Mesothelial cell of epicardium (in vitro differentiated cells): ENCODE measurements around the gene CCL23. TPM values are rescaled to one million over a fixed set of nuclear protein-coding genes. Genes with fewer than 3 reads are reported as not detected.
A peak's percentile ranks its signal among the peaks of the same experiment; 100 is the strongest.

ENCODE experiments used
- DNase-seq, 2 experiments: peaks; one replicate each; pipeline ENCODE4 v3.0.0; 2021; ENCODE audit warnings: low spot score in 2 of 2; ENCODE audit not compliant: unreplicated experiment in 2 of 2
- H3K27ac Mint-ChIP-seq: 2 replicates; pipeline ENCODE4 v1.8.0; 2021; ENCODE audit warnings: mixed read lengths
- H3K27me3 Mint-ChIP-seq: 2 replicates; pipeline ENCODE4 v1.8.0; 2021; ENCODE audit warnings: low read depth, mixed read lengths
- H3K36me3 Mint-ChIP-seq: 2 replicates; pipeline ENCODE4 v1.8.0; 2021; ENCODE audit warnings: mixed read lengths
- H3K4me1 Mint-ChIP-seq: 2 replicates; pipeline ENCODE4 v1.8.0; 2021; ENCODE audit warnings: mixed read lengths
- H3K4me3 Mint-ChIP-seq: 2 replicates; pipeline ENCODE4 v1.8.0; 2021; ENCODE audit warnings: mild to moderate bottlenecking, moderate library complexity, mixed read lengths
- H3K9me3 Mint-ChIP-seq: 2 replicates; pipeline ENCODE4 v1.8.0; 2021; ENCODE audit warnings: mixed read lengths
- total RNA-seq: library from RNA; stranded (reverse); gene quantifications from 3 replicates; pipeline ENCODE4 v1.2.1, GENCODE V29; 2021
- TF ChIP-seq, protein P1 (sequence below): fragments of 200-600 bp; sonication (generic); IDR thresholded peaks from one replicate; pipeline ENCODE4 v1.5.0; 2021; ENCODE audit warnings: antibody characterized with exemption; ENCODE audit not compliant: unreplicated experiment

The CCL23 gene
- total RNA-seq, 1 donor from 2014 or later: not detected

DNA sequence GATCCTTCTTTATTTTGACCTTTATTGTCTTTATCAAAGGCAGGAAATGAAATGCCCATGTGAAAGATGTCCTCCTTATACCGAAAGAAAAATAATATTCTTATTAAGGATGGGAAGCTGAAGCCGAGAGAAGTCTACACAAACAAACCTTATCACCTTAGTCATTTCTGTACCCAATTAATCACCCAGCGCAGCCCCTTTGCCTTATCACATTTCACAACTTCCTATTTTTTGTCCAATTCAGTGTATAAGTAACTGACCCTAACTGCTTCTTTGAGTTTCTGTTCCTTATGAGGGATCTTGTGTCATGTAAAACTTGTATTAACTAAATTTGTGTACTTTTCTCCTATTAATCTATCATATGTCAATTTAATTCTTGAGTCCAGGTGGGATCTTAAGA lies 16.4 kb upstream of the CCL23 start:
- no peak overlapping the region for H3K27ac Mint-ChIP-seq
- no peaks in the 10 kb centered on the region for H3K9me3 Mint-ChIP-seq
- no peak for DNase-seq
- TF ChIP-seq, protein P1, sequence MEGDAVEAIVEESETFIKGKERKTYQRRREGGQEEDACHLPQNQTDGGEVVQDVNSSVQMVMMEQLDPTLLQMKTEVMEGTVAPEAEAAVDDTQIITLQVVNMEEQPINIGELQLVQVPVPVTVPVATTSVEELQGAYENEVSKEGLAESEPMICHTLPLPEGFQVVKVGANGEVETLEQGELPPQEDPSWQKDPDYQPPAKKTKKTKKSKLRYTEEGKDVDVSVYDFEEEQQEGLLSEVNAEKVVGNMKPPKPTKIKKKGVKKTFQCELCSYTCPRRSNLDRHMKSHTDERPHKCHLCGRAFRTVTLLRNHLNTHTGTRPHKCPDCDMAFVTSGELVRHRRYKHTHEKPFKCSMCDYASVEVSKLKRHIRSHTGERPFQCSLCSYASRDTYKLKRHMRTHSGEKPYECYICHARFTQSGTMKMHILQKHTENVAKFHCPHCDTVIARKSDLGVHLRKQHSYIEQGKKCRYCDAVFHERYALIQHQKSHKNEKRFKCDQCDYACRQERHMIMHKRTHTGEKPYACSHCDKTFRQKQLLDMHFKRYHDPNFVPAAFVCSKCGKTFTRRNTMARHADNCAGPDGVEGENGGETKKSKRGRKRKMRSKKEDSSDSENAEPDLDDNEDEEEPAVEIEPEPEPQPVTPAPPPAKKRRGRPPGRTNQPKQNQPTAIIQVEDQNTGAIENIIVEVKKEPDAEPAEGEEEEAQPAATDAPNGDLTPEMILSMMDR: no peak
- no peaks in the 10 kb centered on the region for H3K36me3 Mint-ChIP-seq
- H3K4me1 Mint-ChIP-seq: peaks cover 17% of the 10 kb centered on the region
- peaks cover 12% of the 10 kb centered on the region for H3K27me3 Mint-ChIP-seq
- H3K4me3 Mint-ChIP-seq: no peak overlapping the region

- Mint-ChIP-seq H3K9me3 (no peaks in the 10 kb centered on the region), H3K4me1 (peaks cover 31% of the 10 kb centered on the region), H3K36me3 (no peaks in the 10 kb centered on the region), H3K27me3 (peaks cover 12% of the 10 kb centered on the region), H3K27ac (no peak overlapping the region), H3K4me3 (no peak overlapping the region)
- DNase-seq: no peak
- TF ChIP-seq, protein P1: no peak
Observed at GRCh38 chr17:36030956-36031355, 13.2 kb upstream of the CCL23 start.

- TF ChIP-seq, protein P1: no peak
- Mint-ChIP-seq H3K27ac (peak overlapping the region; percentile 70), H3K4me3 (no peak overlapping the region), H3K9me3 (no peaks in the 10 kb centered on the region), H3K36me3 (no peaks in the 10 kb centered on the region), H3K27me3 (peaks cover 7% of the 10 kb centered on the region), H3K4me1 (peaks cover 31% of the 10 kb centered on the region)
- DNase-seq: no peak
Observed at GRCh38 chr17:36027761-36028160, 10.0 kb upstream of the CCL23 start.

- DNase-seq: no peak
- H3K36me3 Mint-ChIP-seq: no peaks in the 10 kb centered on the region
- H3K4me3 Mint-ChIP-seq: no peak overlapping the region
- H3K9me3 Mint-ChIP-seq: peaks cover 6% of the 10 kb centered on the region
- no peak overlapping the region for H3K27ac Mint-ChIP-seq
- peaks cover 38% of the 10 kb centered on the region for H3K27me3 Mint-ChIP-seq
- H3K4me1 Mint-ChIP-seq: peaks cover 15% of the 10 kb centered on the region
- TF ChIP-seq, protein P1: no peak
Observed at GRCh38 chr17:36024106-36024869, 6.5 kb upstream of the CCL23 start.

DNA sequence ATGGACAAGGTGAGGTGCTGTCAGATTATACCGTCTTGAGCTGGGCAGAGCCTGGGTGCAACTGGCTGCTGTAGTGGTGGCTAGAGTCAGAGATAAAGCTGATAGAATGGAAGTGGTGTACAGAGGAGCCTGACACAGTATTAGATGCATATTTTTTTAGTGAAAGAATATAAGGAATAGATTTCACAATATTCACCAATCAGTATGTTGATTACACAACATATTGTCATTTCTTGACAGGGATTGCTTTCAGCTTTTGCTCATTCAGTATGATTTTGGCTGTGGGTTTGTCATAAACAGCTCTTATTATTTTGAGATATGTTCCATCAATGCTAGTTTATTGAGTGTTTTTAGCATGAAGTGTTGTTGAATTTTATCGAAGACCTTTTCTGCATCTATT lies 1.7 kb upstream of the CCL23 start:
- H3K4me3 Mint-ChIP-seq: no peak overlapping the region
- peaks cover 62% of the 10 kb centered on the region for H3K27me3 Mint-ChIP-seq
- TF ChIP-seq, protein P1: no peak
- no peaks in the 10 kb centered on the region for H3K36me3 Mint-ChIP-seq
- no peak for DNase-seq
- no peaks in the 10 kb centered on the region for H3K4me1 Mint-ChIP-seq
- H3K27ac Mint-ChIP-seq: no peak overlapping the region
- H3K9me3 Mint-ChIP-seq: peaks cover 6% of the 10 kb centered on the region
